WTC11 (cell line): ENCODE measurements around the gene PRICKLE3. TPM values are rescaled to one million over a fixed set of nuclear protein-coding genes. Genes with fewer than 3 reads are reported as not detected.

Experiments used
- ATAC-seq: fragments of 200-7000 bp; cut with Tn5 transposase; 2 replicates; pipeline ENCODE4 v1.10.0; 2021; ENCODE audit warnings: mild to moderate bottlenecking, moderate library complexity
- CTCF ChIA-PET: fragments of 300-600 bp; sonication (Branson Sonifier 250); formaldehyde crosslinking; loops from one replicate; lab custom pipeline; 2021; ENCODE audit warnings: antibody characterized with exemption; lab: Charles Lee
- POLR2A ChIA-PET: fragments of 350-600 bp; sonication (Branson Sonifier 250); formaldehyde crosslinking; loops from one replicate; lab custom pipeline; 2021; ENCODE audit warnings: antibody characterized with exemption; lab: Charles Lee
- DNase-seq: peaks from one replicate; pipeline ENCODE4 v3.0.0; 2021; ENCODE audit warnings: low spot score
- H3K27ac Mint-ChIP-seq: 2 replicates; pipeline ENCODE4 v1.8.0; 2021; ENCODE audit warnings: mixed read lengths
- H3K27me3 Mint-ChIP-seq: 2 replicates; pipeline ENCODE4 v1.8.0; 2021; ENCODE audit warnings: low read depth, mild to moderate bottlenecking, moderate library complexity, mixed read lengths
- H3K36me3 Mint-ChIP-seq: 2 replicates; pipeline ENCODE4 v1.8.0; 2021; ENCODE audit warnings: mixed read lengths
- H3K4me1 Mint-ChIP-seq: 2 replicates; pipeline ENCODE4 v1.8.0; 2022; ENCODE audit warnings: mixed read lengths
- H3K4me3 Mint-ChIP-seq: 2 replicates; pipeline ENCODE4 v1.8.0; 2021; ENCODE audit warnings: mild to moderate bottlenecking, moderate library complexity, mixed read lengths
- H3K9me3 Mint-ChIP-seq: 2 replicates; pipeline ENCODE4 v1.8.0; 2021; ENCODE audit warnings: mixed read lengths
- ATF6 ChIP-seq: sonication (generic); formaldehyde crosslinking; IDR thresholded peaks from 2 replicates; pipeline ENCODE4 v1.8.1; 2023; ENCODE audit warnings: mild to moderate bottlenecking, missing genetic modification reagents
- CREM ChIP-seq: sonication (generic); formaldehyde crosslinking; IDR thresholded peaks from 2 replicates; pipeline ENCODE4 v1.8.1; 2022; ENCODE audit warnings: mild to moderate bottlenecking, missing genetic modification reagents, moderate library complexity
- ELF4 ChIP-seq: sonication (generic); formaldehyde crosslinking; IDR thresholded peaks from 2 replicates; pipeline ENCODE4 v1.8.1; 2022; ENCODE audit warnings: low read depth, mild to moderate bottlenecking, moderate library complexity, missing genetic modification reagents
- ETV6 ChIP-seq: sonication (generic); formaldehyde crosslinking; IDR thresholded peaks from 2 replicates; pipeline ENCODE4 v1.8.1; 2022; ENCODE audit warnings: mild to moderate bottlenecking, missing genetic modification reagents
- FOXJ3 ChIP-seq: sonication (generic); formaldehyde crosslinking; IDR thresholded peaks from 2 replicates; pipeline ENCODE4 v1.9.0; 2021; ENCODE audit warnings: missing genetic modification reagents, mild to moderate bottlenecking, borderline replicate concordance
- FOXP4 ChIP-seq: sonication (generic); formaldehyde crosslinking; IDR thresholded peaks from 2 replicates; pipeline ENCODE4 v1.8.0; 2022; ENCODE audit warnings: mild to moderate bottlenecking, missing genetic modification reagents
- IRF2 ChIP-seq: sonication (generic); formaldehyde crosslinking; IDR thresholded peaks from 2 replicates; pipeline ENCODE4 v1.8.0; 2022; ENCODE audit warnings: low read depth, missing genetic modification reagents, borderline replicate concordance
- MAX ChIP-seq: sonication (generic); formaldehyde crosslinking; IDR thresholded peaks from 2 replicates; pipeline ENCODE4 v1.8.0; 2022; ENCODE audit warnings: mild to moderate bottlenecking, missing genetic modification reagents
- MLX ChIP-seq: sonication (generic); formaldehyde crosslinking; IDR thresholded peaks from 2 replicates; pipeline ENCODE4 v1.8.1; 2023; ENCODE audit warnings: mild to moderate bottlenecking, missing genetic modification reagents, moderate library complexity
- NR1H2 ChIP-seq: sonication (generic); formaldehyde crosslinking; IDR thresholded peaks from 2 replicates; pipeline ENCODE4 v1.9.0; 2021; ENCODE audit warnings: mild to moderate bottlenecking, moderate library complexity, missing genetic modification reagents
- PRRX2 ChIP-seq: fragments of 250-450 bp; sonication (Bioruptor Pico); IDR thresholded peaks from 2 replicates; pipeline ENCODE4 v1.8.0; 2021; ENCODE audit warnings: mild to moderate bottlenecking
- SMAD3 ChIP-seq: sonication (generic); formaldehyde crosslinking; IDR thresholded peaks from 2 replicates; pipeline ENCODE4 v1.8.0; 2022; ENCODE audit warnings: missing genetic modification reagents, mild to moderate bottlenecking, borderline replicate concordance
- ZBTB21 ChIP-seq: sonication (generic); formaldehyde crosslinking; IDR thresholded peaks from 2 replicates; pipeline ENCODE4 v1.8.1; 2023; ENCODE audit warnings: mild to moderate bottlenecking, missing genetic modification reagents, borderline replicate concordance
- ZNF121 ChIP-seq: sonication (generic); formaldehyde crosslinking; IDR thresholded peaks from 2 replicates; pipeline ENCODE4 v1.8.0; 2023; ENCODE audit warnings: missing genetic modification reagents
- ZNF416 ChIP-seq: fragments of 250-450 bp; sonication (Bioruptor Pico); IDR thresholded peaks from 2 replicates; pipeline ENCODE4 v1.9.0; 2021; ENCODE audit warnings: mild to moderate bottlenecking, inconsistent platforms
- total RNA-seq: library from RNA; stranded (reverse); gene quantifications from 3 replicates; pipeline ENCODE4 v1.2.3, GENCODE V29; 2021
- TF ChIP-seq, protein P1 (sequence below): fragments of 200-600 bp; IDR thresholded peaks from 2 replicates; pipeline ENCODE4 v1.8.0; 2022; ENCODE audit warnings: antibody characterized with exemption
- TF ChIP-seq, protein P2 (sequence below): sonication (generic); formaldehyde crosslinking; IDR thresholded peaks from 2 replicates; pipeline ENCODE4 v1.8.1; 2022; ENCODE audit warnings: low read depth, missing genetic modification reagents, borderline replicate concordance
- TF ChIP-seq, protein P3 (sequence below): sonication (generic); formaldehyde crosslinking; IDR thresholded peaks from 2 replicates; pipeline ENCODE4 v1.8.1; 2023; ENCODE audit warnings: mild to moderate bottlenecking, moderate library complexity, missing genetic modification reagents
- TF ChIP-seq, protein P4 (sequence below): sonication (generic); formaldehyde crosslinking; IDR thresholded peaks from 2 replicates; pipeline ENCODE4 v1.8.0; 2022; ENCODE audit warnings: mild to moderate bottlenecking, missing genetic modification reagents
- TF ChIP-seq, protein P5 (sequence below): fragments of 250-450 bp; sonication (Bioruptor Pico); conservative IDR thresholded peaks from 2 replicates; pipeline ENCODE4 v1.9.0; 2021; ENCODE audit warnings: mild to moderate bottlenecking

PRICKLE3 gene
- total RNA-seq, 1 experiment from 2014 or later: 14.6 TPM

GRCh38 chrX:49233887-49234555, 47.8 kb upstream of the PRICKLE3 start:
- no peak for DNase-seq
- Mint-ChIP-seq H3K9me3 (no peaks in the 10 kb centered on the region), H3K4me1 (peaks cover 10% of the 10 kb centered on the region), H3K27ac (no peak overlapping the region), H3K4me3 (no peak overlapping the region)
- TF ChIP-seq, protein P1, sequence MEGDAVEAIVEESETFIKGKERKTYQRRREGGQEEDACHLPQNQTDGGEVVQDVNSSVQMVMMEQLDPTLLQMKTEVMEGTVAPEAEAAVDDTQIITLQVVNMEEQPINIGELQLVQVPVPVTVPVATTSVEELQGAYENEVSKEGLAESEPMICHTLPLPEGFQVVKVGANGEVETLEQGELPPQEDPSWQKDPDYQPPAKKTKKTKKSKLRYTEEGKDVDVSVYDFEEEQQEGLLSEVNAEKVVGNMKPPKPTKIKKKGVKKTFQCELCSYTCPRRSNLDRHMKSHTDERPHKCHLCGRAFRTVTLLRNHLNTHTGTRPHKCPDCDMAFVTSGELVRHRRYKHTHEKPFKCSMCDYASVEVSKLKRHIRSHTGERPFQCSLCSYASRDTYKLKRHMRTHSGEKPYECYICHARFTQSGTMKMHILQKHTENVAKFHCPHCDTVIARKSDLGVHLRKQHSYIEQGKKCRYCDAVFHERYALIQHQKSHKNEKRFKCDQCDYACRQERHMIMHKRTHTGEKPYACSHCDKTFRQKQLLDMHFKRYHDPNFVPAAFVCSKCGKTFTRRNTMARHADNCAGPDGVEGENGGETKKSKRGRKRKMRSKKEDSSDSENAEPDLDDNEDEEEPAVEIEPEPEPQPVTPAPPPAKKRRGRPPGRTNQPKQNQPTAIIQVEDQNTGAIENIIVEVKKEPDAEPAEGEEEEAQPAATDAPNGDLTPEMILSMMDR: no peak
- TF ChIP-seq MLX (no peak), MAX (CRISPR knock-in tag) (no peak), IRF2 (no peak), SMAD3 (CRISPR knock-in tag) (no peak), ELF4 (CRISPR knock-in tag) (no peak), NR1H2 (CRISPR knock-in tag) (no peak)
- TF ChIP-seq, protein P2, sequence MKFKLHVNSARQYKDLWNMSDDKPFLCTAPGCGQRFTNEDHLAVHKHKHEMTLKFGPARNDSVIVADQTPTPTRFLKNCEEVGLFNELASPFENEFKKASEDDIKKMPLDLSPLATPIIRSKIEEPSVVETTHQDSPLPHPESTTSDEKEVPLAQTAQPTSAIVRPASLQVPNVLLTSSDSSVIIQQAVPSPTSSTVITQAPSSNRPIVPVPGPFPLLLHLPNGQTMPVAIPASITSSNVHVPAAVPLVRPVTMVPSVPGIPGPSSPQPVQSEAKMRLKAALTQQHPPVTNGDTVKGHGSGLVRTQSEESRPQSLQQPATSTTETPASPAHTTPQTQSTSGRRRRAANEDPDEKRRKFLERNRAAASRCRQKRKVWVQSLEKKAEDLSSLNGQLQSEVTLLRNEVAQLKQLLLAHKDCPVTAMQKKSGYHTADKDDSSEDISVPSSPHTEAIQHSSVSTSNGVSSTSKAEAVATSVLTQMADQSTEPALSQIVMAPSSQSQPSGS (CRISPR knock-in tag): no peak
- TF ChIP-seq, all 79 proteins: peak for 0
- no peaks in the 10 kb centered on the region for H3K36me3 Mint-ChIP-seq
- ChIA-PET CTCF (interaction anchor here (0.9 kb wide), 1 partner anchor 78 kb away, joined by 3 read pairs; no protein-coding TSS in a partner anchor), POLR2A (no interaction called here)
- ATAC-seq: no peak
- H3K27me3 Mint-ChIP-seq: no peaks in the 10 kb centered on the region; the same call in 1 of the 2 replicates

- no peak within 1 kb of the TSS for H3K4me3 Mint-ChIP-seq
- no peak within 1 kb of the TSS for H3K27ac Mint-ChIP-seq
- DNase-seq (no peak), ATAC-seq (no peak)
- ChIA-PET CTCF (interaction anchor here (0.9 kb wide), 1 partner anchor 78 kb away, joined by 3 read pairs; no protein-coding TSS in a partner anchor), POLR2A (no interaction called here)
- no peaks in the 10 kb centered on the region; the same call in 1 of the 2 replicates for H3K27me3 Mint-ChIP-seq
- TF ChIP-seq, protein P3, sequence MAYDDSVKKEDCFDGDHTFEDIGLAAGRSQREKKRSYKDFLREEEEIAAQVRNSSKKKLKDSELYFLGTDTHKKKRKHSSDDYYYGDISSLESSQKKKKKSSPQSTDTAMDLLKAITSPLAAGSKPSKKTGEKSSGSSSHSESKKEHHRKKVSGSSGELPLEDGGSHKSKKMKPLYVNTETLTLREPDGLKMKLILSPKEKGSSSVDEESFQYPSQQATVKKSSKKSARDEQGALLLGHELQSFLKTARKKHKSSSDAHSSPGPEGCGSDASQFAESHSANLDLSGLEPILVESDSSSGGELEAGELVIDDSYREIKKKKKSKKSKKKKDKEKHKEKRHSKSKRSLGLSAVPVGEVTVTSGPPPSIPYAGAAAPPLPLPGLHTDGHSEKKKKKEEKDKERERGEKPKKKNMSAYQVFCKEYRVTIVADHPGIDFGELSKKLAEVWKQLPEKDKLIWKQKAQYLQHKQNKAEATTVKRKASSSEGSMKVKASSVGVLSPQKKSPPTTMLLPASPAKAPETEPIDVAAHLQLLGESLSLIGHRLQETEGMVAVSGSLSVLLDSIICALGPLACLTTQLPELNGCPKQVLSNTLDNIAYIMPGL (CRISPR knock-in tag): no peak
- TF ChIP-seq ZBTB21 (CRISPR knock-in tag): no peak
- no peak for TF ChIP-seq ZNF416 (CRISPR knock-in tag)
- TF ChIP-seq ZNF121 (CRISPR knock-in tag): no peak
- TF ChIP-seq, protein P4, sequence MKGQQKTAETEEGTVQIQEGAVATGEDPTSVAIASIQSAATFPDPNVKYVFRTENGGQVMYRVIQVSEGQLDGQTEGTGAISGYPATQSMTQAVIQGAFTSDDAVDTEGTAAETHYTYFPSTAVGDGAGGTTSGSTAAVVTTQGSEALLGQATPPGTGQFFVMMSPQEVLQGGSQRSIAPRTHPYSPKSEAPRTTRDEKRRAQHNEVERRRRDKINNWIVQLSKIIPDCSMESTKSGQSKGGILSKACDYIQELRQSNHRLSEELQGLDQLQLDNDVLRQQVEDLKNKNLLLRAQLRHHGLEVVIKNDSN (CRISPR knock-in tag): no peak
- no peak for TF ChIP-seq FOXJ3 (CRISPR knock-in tag)
- no peak for TF ChIP-seq CREM
- no peak for TF ChIP-seq ETV6 (CRISPR knock-in tag)
- TF ChIP-seq, protein P5, sequence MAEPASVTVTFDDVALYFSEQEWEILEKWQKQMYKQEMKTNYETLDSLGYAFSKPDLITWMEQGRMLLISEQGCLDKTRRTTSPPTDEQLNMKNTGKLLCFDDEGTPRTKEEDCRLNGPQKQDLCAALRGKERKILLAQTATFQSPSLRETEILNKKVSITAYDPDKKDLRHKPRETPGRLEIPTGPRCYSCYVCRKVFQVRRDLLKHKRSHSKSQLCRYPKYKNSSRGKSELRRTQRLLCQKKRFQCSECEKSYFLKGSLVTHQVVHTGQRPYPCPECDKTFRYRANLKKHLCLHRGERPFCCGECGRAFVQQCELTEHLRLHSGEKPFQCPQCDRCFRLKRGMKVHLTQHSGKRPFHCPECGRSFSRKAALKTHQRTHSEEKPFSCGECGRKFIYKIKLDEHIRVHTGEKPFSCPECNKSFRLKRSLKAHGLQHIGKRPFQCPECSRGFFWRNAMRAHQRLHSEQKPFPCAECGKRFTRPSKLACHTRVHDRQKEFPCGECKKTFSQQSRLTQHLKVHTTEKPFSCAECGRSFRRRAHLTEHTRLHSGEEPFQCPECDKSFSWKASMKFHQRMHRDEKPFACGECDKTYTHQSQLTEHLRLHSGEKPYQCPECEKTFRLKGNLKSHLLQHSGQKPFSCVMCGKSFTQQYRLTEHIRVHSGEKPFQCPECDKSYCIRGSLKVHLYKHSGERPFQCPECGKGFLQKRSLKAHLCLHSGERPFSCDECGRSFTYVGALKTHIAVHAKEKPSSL (CRISPR knock-in tag): no peak
- no peak for TF ChIP-seq ATF6 (CRISPR knock-in tag)
- no peak for TF ChIP-seq PRRX2 (CRISPR knock-in tag)
- no peak for TF ChIP-seq ELF4 (CRISPR knock-in tag)
- TF ChIP-seq FOXP4: no peak
- peaks cover 10% of the 10 kb centered on the region for H3K4me1 Mint-ChIP-seq
- H3K9me3 Mint-ChIP-seq: no peaks in the 10 kb centered on the region
- no peaks in the 10 kb centered on the region for H3K36me3 Mint-ChIP-seq
Measured at GRCh38 chrX:49233176-49233575, 47.0 kb upstream of the PRICKLE3 start, which contains the start of gene CACNA1F. Gene CACNA1F (minus strand): TSS chrX:49233340. CDS start chrX:49233309, 31 bp downstream.
